ENCODE measurements around the gene CT47A1.
"Not testable (repeated sequence)": the region's sequence is repeated elsewhere in the genome, so short reads cannot be mapped to it uniquely, and the experiment has no call there.

The CT47A1 gene

DNA sequence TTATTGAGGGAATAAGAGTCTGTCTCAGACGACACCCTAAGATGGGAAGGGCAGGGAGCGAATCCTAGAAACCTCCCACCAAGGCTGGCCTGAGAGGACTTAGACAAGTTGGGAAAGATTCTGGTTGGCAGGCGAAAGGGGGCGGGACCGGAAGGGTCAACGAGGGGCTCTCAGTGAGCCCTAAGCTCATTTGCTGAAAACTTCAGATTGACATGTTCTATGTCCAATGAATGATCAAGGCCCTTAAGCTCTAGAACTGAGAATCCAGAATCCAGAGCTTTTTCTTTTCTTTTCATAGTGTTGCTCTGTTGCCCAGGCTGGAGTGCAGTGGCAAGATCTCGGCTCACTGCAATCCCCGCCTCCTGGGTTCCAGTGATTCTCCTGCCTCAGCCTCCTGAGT lies at the start of gene CT47A1:
Gene CT47A1 (minus strand): TSS at position 101 of the 400 bp plus-strand sequence. CDS start 231 bp downstream, outside the sequence.
- not testable (repeated sequence) for DNase-seq

GRCh38 chrX:121032531-121032930 lies 47.0 kb upstream of the CT47A1 start:
- no peak for DNase-seq

- no peak for DNase-seq
These were observed 44.5 kb upstream of the CT47A1 start for GRCh38 chrX:121030083-121030482.

- DNase-seq = no peak
These were observed 42.9 kb upstream of the CT47A1 start for GRCh38 chrX:121028419-121028818.

DNA sequence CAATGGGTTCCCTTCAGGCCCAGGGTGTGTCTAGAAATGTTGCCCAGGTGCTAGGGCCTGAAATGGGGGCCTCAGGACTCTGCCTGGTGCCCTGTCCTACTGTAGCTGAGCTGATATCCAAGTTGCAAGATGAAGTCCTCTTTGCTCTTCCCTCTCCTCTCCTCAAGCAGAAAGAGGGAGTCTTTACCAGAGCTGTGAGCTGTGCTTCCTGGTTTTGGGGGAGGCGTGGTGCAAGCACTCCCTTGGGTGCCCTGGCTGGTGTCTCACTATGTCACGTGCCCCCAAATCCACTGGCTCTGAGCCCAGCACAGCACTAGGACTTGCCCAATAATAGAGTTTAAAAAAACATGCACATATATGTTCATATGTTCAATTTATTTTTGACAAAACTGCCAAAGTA lies 29.3 kb upstream of the CT47A1 start:
- DNase-seq = no peak

- DNase-seq = no peak
These were observed 28.4 kb upstream of the CT47A1 start for GRCh38 chrX:121013897-121014455.

DNA sequence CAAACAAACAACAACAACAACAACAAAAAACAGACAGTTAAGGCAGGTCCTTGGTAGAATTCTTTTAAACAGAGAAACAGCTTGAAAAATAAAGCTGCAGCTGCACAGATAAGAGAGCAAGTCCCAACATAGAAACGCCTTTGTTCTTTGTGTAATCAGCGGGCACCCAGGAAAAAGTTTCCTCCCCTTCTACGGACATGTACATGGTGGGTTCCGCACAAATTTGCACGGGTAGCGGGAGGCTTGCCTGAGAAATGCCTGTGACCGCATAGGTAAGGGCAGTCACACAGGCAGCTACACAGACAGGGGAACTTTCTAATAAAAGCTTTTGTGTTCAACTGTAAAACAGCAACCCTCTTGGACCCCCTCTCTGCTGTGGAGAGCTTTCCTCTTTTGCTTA lies 25.7 kb upstream of the CT47A1 start:
- DNase-seq = no peak

DNA sequence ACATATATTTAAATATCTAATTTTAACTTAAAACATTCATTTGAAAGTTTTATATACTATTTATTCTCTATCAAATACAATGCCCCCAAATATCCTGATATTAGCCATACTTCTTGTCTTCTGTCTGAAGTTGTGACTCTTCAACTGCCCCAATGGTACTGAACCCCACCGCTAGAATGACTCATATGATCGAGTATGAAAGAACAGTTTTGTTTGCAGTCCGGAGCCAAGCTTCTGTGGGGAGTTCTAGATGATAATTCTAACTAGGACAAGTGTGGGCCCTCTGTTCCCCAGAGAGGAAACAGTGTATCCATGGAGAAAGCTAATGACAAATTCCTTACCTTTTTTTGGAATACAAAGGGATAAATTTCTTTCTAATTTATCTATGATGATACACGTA lies 24.7 kb upstream of the CT47A1 start:
- no peak for DNase-seq

DNA sequence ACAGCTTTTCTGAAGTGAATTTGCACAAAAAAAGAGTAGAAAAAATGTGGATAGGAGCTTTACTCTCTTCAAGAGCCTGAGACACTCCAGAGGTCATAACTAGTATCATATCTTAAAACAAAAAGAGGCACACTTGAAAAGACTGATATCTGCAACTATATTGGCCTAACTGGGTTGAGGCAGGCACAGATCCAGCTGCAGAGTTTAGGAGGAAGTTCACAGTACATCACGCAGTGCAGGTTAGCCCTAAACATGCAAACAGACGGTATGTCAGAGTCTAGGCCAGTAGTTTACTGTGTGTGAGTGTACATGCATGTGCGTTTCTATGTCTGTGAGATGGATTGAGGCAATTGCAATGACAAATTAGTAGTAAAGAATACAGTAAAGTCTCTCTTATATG lies 24.2 kb upstream of the CT47A1 start:
- DNase-seq = no peak

DNA sequence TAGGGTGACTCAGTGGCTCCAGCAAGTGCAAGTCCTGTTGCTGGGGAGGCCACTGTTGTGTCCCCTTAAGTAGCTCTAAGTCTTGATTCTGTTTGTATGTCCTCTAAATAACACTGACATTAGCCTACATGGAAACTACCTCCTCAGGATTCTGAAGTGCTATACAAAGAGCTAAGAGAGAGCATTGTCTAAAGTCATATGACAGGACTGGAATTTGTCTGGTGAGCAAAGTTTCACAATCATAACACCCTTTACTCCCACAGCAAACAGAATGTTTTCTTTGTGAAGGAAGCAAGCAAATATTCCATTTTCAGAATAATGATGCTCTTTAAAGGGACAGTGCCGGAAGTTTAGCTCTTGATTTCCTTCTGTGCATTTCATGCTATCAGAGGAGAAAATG lies 23.4 kb upstream of the CT47A1 start:
- no peak for DNase-seq

DNA sequence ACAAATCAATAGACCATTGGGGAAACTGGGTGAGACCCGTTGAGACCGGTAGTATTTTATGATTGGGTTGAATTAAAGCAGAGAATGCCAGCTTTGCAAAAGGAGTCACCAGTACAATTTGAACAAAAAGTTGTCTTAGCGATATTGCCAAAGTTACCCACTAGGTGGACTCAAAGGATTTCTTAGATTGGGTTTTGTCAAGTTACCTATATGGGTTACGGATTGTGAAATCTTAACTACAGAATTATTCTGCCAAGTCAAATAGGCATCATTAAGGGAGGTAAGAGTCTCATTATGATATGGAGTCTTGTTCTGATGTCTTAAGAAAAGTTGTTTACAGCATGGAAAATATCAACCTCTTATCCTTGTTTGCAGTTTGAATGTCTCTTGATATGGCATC lies 15.0 kb upstream of the CT47A1 start:
- no peak for DNase-seq

DNA sequence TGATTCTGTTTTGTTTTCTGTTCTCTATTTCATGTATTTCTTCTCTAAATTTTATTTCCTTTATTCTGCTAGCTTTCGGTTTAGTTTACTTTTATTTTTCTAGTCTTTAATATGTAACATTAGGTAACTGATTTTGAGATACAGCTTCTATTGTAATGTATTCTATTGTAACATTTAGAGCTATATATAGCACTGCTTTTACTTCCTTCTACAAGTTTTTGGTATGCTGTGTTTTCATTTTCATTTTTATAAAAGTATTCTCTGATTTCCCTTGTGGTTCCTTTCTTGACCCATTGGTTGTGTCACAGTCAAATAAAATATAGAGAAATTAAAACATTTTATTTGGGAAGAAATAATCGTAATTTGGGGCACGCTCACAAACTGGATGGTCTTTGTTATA lies 13.9 kb upstream of the CT47A1 start:
- DNase-seq = no peak

DNA sequence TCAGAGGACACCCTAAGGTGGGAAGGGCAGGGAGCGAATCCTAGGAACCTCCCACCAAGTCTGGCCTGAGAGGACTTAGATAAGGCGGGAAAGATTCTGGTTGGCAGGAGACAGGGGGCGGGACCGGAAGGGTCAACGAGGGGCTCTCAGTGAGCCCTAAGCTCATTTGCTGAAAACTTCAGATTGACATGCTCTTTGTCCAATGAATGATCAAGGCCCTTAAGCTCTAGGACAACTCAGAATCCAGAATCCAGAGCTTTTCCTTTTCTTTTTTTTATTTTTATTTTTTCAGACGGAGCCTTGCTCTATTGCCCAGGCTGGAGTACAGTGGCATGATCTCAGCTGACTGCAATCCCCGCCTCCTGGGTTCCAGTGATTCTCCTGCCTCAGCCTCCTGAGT lies 29.1 kb downstream of the CT47A1 start, which contains the start of gene CT47A7:
Gene CT47A7 (minus strand): TSS at position 101 of the 400 bp plus-strand sequence. CDS start 255 bp downstream, outside the sequence.
- DNase-seq = not testable (repeated sequence)
